SK-N-MC (cell line): Measurements from ENCODE around the gene SQSTM1.

ENCODE experiments used
- DNase-seq: peaks from one replicate; pipeline ENCODE4 v3.0.0-alpha.2; 2011; ENCODE audit warnings: low read depth, low spot score
- H3K27ac ChIP-seq: fragments of 200-600 bp; sonication (generic); 2 replicates; pipeline ENCODE4 v1.5.1; 2016; ENCODE audit warnings: mixed run types
- H3K36me3 ChIP-seq: fragments of 200-600 bp; sonication (generic); 2 replicates; pipeline ENCODE4 v1.6.1; 2017; ENCODE audit warnings: antibody characterized with exemption, low read length, mixed read lengths; ENCODE audit not compliant: insufficient read depth
- H3K4me3 ChIP-seq: fragments of 200-600 bp; sonication (generic); 2 replicates; pipeline ENCODE4 v1.5.1; 2016
- H3K9ac ChIP-seq: fragments of 200-600 bp; sonication (generic); 2 replicates; pipeline ENCODE4 v1.8.0; 2017; ENCODE audit warnings: mixed run types, mixed read lengths; ENCODE audit not compliant: insufficient read length
- H3K9me3 ChIP-seq: fragments of 200-600 bp; sonication (generic); 2 replicates; pipeline ENCODE4 v1.6.1; 2017; ENCODE audit warnings: low read depth, mild to moderate bottlenecking, antibody characterized with exemption, low read length, moderate library complexity, mixed read lengths
- EZH2 ChIP-seq: fragments of 200-600 bp; sonication (generic); IDR thresholded peaks from one replicate; pipeline ENCODE4 v1.6.1; 2017; ENCODE audit warnings: antibody characterized with exemption
- FOXP2 ChIP-seq: optimal IDR thresholded peaks from 2 replicates; pipeline ENCODE3; 2011; ENCODE audit warnings: mild to moderate bottlenecking, moderate library complexity; ENCODE audit not compliant: insufficient read depth; ENCODE audit errors: extremely low read length, control extremely low read depth
- POLR2AphosphoS5 ChIP-seq: IDR thresholded peaks from 2 replicates; pipeline ENCODE4 v1.6.1; 2012; ENCODE audit warnings: mild to moderate bottlenecking, low read depth, low read length, borderline replicate concordance

The SQSTM1 gene

GRCh38 chr5:179820483-179821297 lies at the start of gene SQSTM1:
Gene SQSTM1, plus strand, starts transcription at chr5:179820905. Its CDS starts 32 bp downstream, at chr5:179820937.
- peak within 1 kb of the TSS; percentile 92 for H3K4me3 ChIP-seq
- TF ChIP-seq EZH2 (no peak), POLR2AphosphoS5 (peak; percentile 99), FOXP2 (peak; percentile 46)
- H3K36me3 ChIP-seq = peaks cover 12% of the 10 kb centered on the region; the same call in 1 of the 2 replicates
- H3K9me3 ChIP-seq = no peaks in the 10 kb centered on the region
- H3K27ac ChIP-seq = peak within 1 kb of the TSS; percentile 84
- peak within 1 kb of the TSS; percentile 85 for H3K9ac ChIP-seq
- no peak for DNase-seq

DNA sequence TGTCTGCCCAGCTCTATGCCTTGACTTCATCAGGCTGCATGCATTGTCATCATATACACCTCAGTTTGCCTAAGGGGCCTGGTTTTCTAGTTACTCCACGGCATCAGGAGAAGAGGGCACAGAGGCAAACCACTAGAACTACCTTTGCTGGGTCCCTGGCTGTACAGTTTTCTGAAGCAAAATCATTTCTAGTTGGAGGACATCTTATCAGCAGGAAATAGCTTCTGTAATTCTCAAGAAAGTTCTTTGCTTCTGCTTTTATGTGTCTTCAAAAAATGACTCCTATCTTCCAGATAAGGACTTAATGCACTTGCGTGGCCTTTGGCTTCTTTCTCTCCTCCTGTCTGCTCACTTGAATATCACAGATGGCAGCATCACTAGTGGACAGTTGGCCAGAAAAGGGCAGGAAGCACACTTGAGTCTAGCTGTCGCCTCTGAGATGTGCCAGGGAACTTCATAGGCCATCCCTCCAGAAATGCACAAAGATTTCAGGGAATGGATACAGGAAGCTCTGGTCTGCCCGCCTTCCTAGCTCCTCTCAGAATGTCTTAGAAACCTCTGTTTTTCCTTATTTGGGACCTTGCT lies 49.3 kb upstream of the SQSTM1 start:
- TF ChIP-seq EZH2 = no peak
- no peak for TF ChIP-seq POLR2AphosphoS5
- no peak for TF ChIP-seq FOXP2
- H3K36me3 ChIP-seq = peaks cover 91% of the 10 kb centered on the region

DNA sequence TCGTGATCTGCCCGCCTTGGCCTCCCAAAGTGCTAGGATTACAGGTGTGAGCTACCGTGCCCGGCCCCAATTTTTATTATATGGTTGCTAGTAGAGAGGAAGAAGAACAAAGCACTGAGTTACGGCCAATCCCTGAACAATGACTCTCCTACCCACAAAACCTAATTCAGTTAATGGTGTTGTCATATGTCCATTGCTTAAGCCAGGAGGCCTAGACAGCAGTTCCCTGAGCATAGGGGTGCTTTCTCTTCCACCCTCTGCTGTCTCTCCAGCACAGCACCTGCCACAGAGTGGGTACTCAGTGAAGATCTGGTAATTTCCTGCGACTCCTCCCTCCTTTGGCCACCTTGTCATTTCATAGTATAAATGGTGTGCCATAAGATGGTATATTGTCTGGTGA lies 48.4 kb upstream of the SQSTM1 start:
- no peak for DNase-seq
- TF ChIP-seq POLR2AphosphoS5 (no peak), FOXP2 (no peak), EZH2 (no peak)
- H3K9ac ChIP-seq = no peak overlapping the region
- no peaks in the 10 kb centered on the region for H3K9me3 ChIP-seq
- no peak overlapping the region for H3K27ac ChIP-seq
- H3K36me3 ChIP-seq = peaks cover 83% of the 10 kb centered on the region
- no peak overlapping the region for H3K4me3 ChIP-seq

More for the DNA sequence above, 49.3 kb upstream of the SQSTM1 start:
- Histone ChIP-seq H3K4me3 (no peak overlapping the region), H3K9me3 (no peaks in the 10 kb centered on the region), H3K9ac (no peak overlapping the region), H3K27ac (no peak overlapping the region)
- DNase-seq = no peak

GRCh38 chr5:179773686-179774040 lies 47.0 kb upstream of the SQSTM1 start:
- no peak for DNase-seq
- Histone ChIP-seq H3K4me3 (no peak overlapping the region), H3K36me3 (peaks cover 86% of the 10 kb centered on the region), H3K9me3 (no peaks in the 10 kb centered on the region), H3K27ac (no peak overlapping the region), H3K9ac (no peak overlapping the region)
- no peak for TF ChIP-seq FOXP2
- TF ChIP-seq EZH2 = no peak
- TF ChIP-seq POLR2AphosphoS5 = no peak

- DNase-seq = no peak
- TF ChIP-seq FOXP2 (no peak), EZH2 (no peak), POLR2AphosphoS5 (no peak)
- H3K9me3 ChIP-seq = no peaks in the 10 kb centered on the region
- no peak overlapping the region for H3K4me3 ChIP-seq
- H3K9ac ChIP-seq = no peak overlapping the region
- peaks cover 81% of the 10 kb centered on the region for H3K36me3 ChIP-seq
- no peak overlapping the region for H3K27ac ChIP-seq
Observed at GRCh38 chr5:179774442-179774841, 46.3 kb upstream of the SQSTM1 start.

DNA sequence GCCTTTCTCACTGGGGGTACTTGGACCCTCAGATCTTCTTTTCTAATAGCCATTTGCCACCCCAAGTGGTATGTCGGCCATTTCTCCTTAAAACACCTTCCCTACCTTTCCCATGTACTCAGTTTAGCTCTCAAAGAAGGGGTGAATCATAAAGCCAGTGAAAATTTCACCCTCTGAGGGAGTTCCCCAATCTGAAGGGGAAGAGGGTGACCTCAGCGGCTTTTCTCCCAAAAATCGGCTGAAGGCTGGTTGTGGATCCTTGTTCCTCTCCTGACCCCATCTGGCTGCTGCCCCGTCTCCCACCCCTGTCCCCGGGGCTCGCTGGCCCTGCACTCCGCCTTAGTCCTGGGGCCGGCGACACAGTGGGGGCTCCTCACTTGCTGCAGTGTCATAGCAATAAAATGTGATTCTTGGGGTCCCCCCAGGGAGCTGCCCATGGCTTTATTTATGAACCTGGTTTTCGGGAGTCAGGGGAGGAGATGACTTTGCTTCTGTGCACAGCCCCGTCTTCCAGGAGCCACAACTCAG lies 44.2 kb upstream of the SQSTM1 start:
- DNase-seq = no peak
- Histone ChIP-seq H3K27ac (no peak overlapping the region), H3K36me3 (peaks cover 67% of the 10 kb centered on the region; the same call in 1 of the 2 replicates), H3K4me3 (no peak overlapping the region), H3K9me3 (no peaks in the 10 kb centered on the region), H3K9ac (no peak overlapping the region)
- no peak for TF ChIP-seq FOXP2
- no peak for TF ChIP-seq POLR2AphosphoS5
- no peak for TF ChIP-seq EZH2

DNA sequence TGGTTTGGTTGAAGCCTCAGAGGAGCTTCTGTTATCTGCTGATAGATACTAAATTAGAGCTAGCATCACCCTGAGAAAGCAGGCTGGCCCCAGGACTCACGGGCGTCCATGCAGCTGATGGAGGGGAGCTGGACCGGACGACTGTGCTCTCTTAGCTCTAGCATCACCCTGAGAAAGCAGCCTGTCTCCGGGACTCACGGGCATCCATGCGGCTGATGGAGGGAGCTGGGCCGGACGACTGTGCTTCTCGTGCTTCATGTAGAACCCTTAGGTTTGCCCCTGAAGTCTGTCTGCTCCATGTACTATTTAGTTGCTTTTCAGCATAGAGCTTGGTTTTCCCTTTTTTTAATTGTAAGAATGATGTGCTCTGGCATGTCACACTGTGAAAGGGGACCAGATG lies 43.2 kb upstream of the SQSTM1 start:
- no peaks in the 10 kb centered on the region for H3K9me3 ChIP-seq
- no peak overlapping the region for H3K9ac ChIP-seq
- H3K27ac ChIP-seq = no peak overlapping the region
- DNase-seq = no peak
- TF ChIP-seq FOXP2 = no peak
- TF ChIP-seq POLR2AphosphoS5 = no peak
- TF ChIP-seq EZH2 = no peak
- H3K36me3 ChIP-seq = peaks cover 57% of the 10 kb centered on the region; the same call in 1 of the 2 replicates
- H3K4me3 ChIP-seq = no peak overlapping the region

DNA sequence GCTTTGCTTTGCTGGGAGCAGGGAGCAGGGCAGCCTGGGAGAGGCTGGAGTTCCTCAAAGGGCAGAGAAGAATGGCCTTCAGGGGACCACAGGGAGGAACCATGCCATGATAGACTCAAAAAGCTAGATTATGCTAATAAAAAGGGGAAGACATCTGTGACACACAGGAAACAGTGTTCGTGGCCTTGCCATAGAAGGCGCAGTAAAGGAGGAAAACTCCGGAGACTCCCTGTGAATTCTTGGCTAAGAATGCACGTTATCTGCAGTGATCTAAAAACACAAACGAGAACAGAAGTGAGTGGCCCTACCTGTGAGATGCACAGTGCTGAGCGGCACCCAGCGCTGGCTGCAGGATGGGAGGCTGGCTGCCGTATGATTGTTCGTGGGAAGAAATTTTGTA lies 42.8 kb upstream of the SQSTM1 start:
- Histone ChIP-seq H3K9me3 (no peaks in the 10 kb centered on the region), H3K36me3 (peaks cover 54% of the 10 kb centered on the region; the same call in 1 of the 2 replicates), H3K27ac (no peak overlapping the region), H3K9ac (no peak overlapping the region), H3K4me3 (no peak overlapping the region)
- TF ChIP-seq EZH2 = no peak
- no peak for TF ChIP-seq POLR2AphosphoS5
- no peak for TF ChIP-seq FOXP2
- no peak for DNase-seq

DNA sequence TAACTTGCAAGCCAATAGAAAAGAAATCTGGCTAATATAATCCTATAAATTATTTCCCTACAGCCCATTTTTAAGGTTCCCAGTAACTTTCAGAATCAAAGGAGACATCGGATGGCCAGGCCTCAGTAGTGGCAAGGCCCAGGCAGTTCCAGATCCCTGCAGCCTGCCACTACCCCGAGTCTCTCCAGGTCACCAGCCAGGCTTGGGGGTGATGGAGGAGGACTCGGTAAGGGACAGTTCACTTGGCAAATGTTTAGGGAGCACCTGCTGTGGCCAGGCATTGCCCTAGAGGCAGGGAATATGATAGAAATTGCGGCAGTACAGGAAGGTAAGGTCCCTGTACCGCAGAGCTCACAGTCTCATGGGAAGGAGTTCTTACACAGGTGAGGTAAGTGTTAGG lies 42.1 kb upstream of the SQSTM1 start:
- no peak overlapping the region for H3K4me3 ChIP-seq
- no peak overlapping the region for H3K9ac ChIP-seq
- no peak for DNase-seq
- TF ChIP-seq POLR2AphosphoS5 (no peak), EZH2 (no peak), FOXP2 (no peak)
- no peak overlapping the region for H3K27ac ChIP-seq
- peaks cover 48% of the 10 kb centered on the region; the same call in 1 of the 2 replicates for H3K36me3 ChIP-seq
- H3K9me3 ChIP-seq = no peaks in the 10 kb centered on the region
